HL-60 (cell line): ENCODE results near the gene FGD3.

Source experiments
- DNase-seq, 2 experiments: peaks; one replicate each; pipeline ENCODE4 v3.0.0-alpha.2; 2010 to 2020; ENCODE audit warnings: low read depth in 1 of 2, low spot score in 1 of 2
- H3K27ac ChIP-seq: fragments of 250-450 bp; sonication (Bioruptor Pico); replicated peaks from 2 replicates; pipeline ENCODE4 v1.5.1; 2020; ENCODE audit warnings: mild to moderate bottlenecking, moderate library complexity
- H3K27me3 ChIP-seq: fragments of 250-450 bp; sonication (Bioruptor Pico); 2 replicates; pipeline ENCODE4 v1.5.1; 2021; ENCODE audit warnings: mild to moderate bottlenecking, moderate library complexity; ENCODE audit not compliant: insufficient read depth, poor library complexity, severe bottlenecking
- H3K4me3 ChIP-seq: replicated peaks from 2 replicates; pipeline ENCODE4 v1.5.1; 2011; ENCODE audit warnings: mild to moderate bottlenecking, control low read depth, low read length; ENCODE audit not compliant: insufficient read depth
- CTCF ChIP-seq: IDR thresholded peaks from one replicate; pipeline ENCODE4 v1.5.1; 2011; ENCODE audit warnings: low read length, control low read depth, inconsistent platforms; ENCODE audit not compliant: insufficient read depth
- GABPA ChIP-seq: IDR thresholded peaks from 2 replicates; pipeline ENCODE4 v1.6.1; 2012; ENCODE audit warnings: low read depth
- POLR2AphosphoS5 ChIP-seq: IDR thresholded peaks from 2 replicates; pipeline ENCODE4 v1.6.1; 2012; ENCODE audit warnings: low read depth
- SPI1 ChIP-seq: IDR thresholded peaks from 2 replicates; pipeline ENCODE4 v1.6.1; 2012; ENCODE audit warnings: low read depth, mild to moderate bottlenecking, borderline replicate concordance
- TF ChIP-seq, protein P1 (sequence below): IDR thresholded peaks from 2 replicates; pipeline ENCODE4 v1.6.1; 2012; ENCODE audit warnings: low read depth; ENCODE audit not compliant: insufficient replicate concordance

The FGD3 gene

GRCh38 chr9:93023521-93023815 is 76.1 kb downstream of the FGD3 start:
- Histone ChIP-seq H3K4me3 (no peak overlapping the region), H3K27ac (no peak overlapping the region), H3K27me3 (no peaks in the 10 kb centered on the region)
- no peak for DNase-seq
- TF ChIP-seq POLR2AphosphoS5: no peak
- no peak for TF ChIP-seq CTCF
- TF ChIP-seq, protein P1, sequence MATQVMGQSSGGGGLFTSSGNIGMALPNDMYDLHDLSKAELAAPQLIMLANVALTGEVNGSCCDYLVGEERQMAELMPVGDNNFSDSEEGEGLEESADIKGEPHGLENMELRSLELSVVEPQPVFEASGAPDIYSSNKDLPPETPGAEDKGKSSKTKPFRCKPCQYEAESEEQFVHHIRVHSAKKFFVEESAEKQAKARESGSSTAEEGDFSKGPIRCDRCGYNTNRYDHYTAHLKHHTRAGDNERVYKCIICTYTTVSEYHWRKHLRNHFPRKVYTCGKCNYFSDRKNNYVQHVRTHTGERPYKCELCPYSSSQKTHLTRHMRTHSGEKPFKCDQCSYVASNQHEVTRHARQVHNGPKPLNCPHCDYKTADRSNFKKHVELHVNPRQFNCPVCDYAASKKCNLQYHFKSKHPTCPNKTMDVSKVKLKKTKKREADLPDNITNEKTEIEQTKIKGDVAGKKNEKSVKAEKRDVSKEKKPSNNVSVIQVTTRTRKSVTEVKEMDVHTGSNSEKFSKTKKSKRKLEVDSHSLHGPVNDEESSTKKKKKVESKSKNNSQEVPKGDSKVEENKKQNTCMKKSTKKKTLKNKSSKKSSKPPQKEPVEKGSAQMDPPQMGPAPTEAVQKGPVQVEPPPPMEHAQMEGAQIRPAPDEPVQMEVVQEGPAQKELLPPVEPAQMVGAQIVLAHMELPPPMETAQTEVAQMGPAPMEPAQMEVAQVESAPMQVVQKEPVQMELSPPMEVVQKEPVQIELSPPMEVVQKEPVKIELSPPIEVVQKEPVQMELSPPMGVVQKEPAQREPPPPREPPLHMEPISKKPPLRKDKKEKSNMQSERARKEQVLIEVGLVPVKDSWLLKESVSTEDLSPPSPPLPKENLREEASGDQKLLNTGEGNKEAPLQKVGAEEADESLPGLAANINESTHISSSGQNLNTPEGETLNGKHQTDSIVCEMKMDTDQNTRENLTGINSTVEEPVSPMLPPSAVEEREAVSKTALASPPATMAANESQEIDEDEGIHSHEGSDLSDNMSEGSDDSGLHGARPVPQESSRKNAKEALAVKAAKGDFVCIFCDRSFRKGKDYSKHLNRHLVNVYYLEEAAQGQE: no peak
- no peak for TF ChIP-seq GABPA
- no peak for TF ChIP-seq SPI1

GRCh38 chr9:93024646-93024910 is 77.3 kb downstream of the FGD3 start:
- no peak overlapping the region for H3K4me3 ChIP-seq
- no peaks in the 10 kb centered on the region for H3K27me3 ChIP-seq
- no peak for DNase-seq
- TF ChIP-seq CTCF: no peak
- no peak for TF ChIP-seq POLR2AphosphoS5
- TF ChIP-seq GABPA: no peak
- TF ChIP-seq SPI1: no peak
- TF ChIP-seq, protein P1: no peak
- H3K27ac ChIP-seq: peak overlapping the region; percentile 80

GRCh38 chr9:93024986-93025630 is 77.8 kb downstream of the FGD3 start:
- no peak for TF ChIP-seq SPI1
- TF ChIP-seq POLR2AphosphoS5: no peak
- TF ChIP-seq, protein P1: no peak
- TF ChIP-seq CTCF: no peak
- no peaks in the 10 kb centered on the region for H3K27me3 ChIP-seq
- peak overlapping the region; percentile 80 for H3K27ac ChIP-seq
- DNase-seq: no peak
- H3K4me3 ChIP-seq: no peak overlapping the region
